ENCODE data around the gene CAPN11.

Gene CAPN11

DNA sequence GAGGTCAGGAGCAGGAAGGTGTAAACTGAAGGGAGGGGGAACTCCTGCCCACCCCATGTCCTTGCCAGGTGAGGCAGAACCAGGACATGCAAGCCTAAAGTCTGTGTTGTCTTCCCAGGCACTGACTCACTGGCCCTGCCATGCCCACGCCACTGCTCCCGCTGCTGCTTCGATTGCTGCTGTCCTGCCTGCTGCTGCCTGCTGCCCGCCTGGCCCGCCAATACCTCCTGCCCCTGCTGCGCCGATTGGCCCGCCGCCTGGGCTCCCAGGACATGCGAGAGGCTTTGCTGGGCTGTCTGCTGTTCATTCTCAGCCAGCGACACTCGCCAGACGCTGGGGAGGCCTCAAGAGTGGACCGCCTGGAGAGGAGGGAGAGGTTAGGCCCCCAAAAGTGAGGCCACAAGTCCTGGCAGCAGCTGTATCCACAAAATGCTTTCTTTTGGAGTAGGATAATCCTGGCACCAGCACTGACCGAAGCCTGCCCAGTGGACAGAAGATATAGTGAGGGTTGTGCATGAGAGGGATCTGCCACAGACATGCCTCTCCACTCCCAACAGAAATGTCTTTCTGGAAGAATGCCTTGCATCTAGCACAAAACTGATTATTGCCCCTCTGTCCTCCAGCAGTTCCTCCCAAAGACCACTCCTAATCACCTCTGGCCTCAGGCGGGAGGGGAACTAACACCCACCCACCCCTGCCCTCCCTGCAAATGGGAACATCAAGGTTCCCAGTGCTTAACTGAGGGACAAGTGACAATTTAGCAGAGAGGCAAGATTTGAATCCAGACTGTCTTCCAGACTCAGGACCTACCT, 58.9 kb downstream of the CAPN11 start:
- no peak for DNase-seq

- no peak for DNase-seq
Observed at GRCh38 chr6:44219053-44219814, 60.6 kb downstream of the CAPN11 start.

GRCh38 chr6:44219815-44220784, 61.5 kb downstream of the CAPN11 start:
- DNase-seq, result no peak

GRCh38 chr6:44220913-44221290, 62.3 kb downstream of the CAPN11 start:
- DNase-seq, result no peak

DNA sequence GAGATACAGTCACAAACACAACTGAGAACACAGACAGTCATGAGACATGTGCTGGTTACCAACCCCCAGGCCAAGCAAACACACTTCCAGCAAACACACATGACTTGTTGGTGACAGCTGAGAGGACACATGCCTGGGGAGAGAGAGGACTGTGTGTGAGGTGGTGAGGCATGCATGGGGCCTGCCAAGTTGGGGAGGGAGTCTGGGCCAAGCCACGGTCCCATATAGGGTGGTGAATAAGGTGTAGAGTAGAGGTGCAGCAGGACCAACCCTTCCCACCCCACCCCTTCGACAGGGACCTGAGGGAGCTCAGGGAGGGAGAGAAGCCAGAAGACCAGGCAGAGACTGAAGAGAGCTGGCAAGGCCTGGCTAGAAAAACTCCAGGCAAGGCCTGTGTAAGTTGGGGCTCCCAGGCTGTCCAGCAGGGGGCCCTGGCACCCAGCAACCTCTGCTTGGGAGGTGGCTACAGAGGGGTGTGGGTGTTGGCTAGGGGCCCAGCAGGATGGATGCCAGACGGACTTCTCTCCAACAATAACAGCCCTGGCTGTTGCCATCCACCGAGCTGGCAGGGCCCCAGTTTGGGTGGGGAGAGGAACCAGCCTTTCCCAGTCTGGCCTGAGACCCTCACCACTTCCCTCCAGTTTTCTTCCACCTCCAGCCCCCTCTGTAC, 62.8 kb downstream of the CAPN11 start:
- DNase-seq, result peak; percentile 62

- DNase-seq, result no peak
Observed at GRCh38 chr6:44221961-44222335, 63.3 kb downstream of the CAPN11 start.

DNA sequence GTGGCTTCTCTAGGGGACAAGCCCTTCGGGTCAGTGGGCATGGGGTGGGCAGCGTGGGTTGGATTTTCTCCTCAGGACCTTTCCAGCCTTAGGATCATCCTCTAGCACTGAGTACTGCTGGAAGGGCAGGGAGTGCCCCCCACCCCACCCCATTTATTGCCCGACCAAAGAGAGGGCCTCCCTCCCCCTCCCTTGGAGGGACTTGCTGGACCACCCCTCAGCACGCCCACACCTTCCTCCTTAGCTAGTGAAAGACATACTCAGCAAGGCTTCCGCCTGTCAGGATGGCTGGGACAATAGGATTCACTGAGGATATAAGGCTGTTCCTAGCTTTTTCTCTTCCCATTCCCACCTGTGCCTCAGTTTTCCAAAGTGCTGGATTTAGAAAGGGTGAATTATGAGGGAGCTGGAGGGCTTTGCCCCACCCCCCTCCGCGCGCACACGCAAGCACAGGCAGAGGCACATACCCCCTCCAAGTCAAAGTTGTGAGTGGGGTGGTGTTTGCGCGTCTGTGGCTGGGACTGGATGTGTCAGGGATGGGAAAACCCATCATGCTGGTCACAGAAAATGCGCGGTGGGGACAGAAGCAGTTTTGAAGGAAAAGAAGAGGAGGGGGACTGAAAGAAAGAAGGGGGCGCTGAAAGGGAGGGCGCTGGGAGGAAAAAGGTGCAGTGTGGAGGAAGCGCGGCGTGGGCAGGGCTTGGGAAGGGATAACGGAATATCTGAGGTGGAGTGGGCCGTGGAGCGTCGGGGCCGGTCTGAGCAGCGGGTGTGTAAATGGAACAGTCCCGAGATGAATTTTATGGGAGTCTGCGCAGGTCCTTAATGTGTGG, 64.1 kb downstream of the CAPN11 start:
- DNase-seq, result peak; percentile 19

- peak; percentile 88 for DNase-seq
Observed at GRCh38 chr6:44223319-44224028, 64.9 kb downstream of the CAPN11 start, which contains the start of gene SLC29A1. Gene SLC29A1 (plus strand): TSS chr6:44223595. CDS start chr6:44227314, 3,719 bp downstream.

DNA sequence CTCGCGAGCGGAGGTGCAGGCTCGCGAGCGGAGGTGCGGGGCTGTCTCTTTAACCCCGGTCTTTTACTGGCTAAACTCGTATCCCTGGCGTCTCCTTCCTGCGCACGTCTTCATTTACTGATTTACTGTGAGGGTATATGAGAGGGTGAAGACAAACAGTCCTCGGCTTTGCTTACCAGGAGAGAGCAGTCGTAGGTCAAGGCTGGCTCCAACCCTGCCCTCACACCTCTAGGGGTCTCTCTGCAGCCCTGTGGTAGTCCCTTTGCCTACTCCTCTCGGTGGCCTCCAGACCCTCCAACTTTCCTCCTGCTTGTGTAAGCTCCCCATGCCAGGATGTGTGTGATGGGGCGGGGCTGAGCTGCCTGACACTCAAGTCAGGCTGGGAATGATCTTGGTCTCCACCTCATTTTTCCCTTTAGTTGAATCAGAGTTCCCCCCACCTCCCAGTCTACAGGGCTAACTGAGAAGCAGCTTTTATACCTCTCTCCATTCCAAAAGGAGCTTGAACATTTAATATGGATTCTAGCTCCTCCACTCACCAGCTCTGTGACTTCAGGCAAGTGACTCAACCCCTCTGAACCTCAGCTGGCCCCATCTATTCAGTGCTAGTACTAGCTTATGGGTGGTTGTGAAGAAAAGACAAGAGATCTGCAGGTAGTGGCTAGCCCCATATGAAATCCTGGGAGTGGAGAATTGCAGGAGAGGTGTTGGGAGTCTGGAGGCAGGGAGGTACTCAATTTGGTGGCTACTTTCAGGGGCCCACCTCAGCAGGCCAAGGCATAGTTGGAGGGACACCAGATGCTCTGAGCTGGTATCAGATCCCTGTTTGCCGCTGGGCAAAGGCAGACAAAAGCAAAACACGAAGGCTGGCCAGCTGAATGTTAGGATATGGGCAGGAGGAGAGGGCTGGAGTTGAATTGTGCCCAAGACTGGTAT, 65.7 kb downstream of the CAPN11 start:
- DNase-seq, result no peak

DNA sequence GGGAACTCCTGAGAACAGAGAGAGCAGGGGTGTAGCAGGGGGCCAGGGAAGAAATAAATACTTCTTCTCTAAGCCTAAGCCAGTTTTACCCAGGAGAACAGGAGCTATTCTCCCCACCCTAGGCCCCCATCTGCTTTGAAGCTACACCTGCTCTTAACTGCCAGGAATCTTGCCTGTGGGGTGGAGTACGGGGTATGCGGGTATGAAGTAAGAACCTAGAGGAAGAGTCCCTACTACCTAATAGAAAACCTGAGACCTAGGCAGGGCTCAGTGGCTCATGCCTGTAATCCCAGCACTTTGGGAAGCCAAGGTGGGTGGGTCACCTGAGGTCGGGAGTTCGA, 66.3 kb downstream of the CAPN11 start:
- DNase-seq, result no peak

GRCh38 chr6:44225579-44226325, 67.1 kb downstream of the CAPN11 start:
- no peak for DNase-seq

GRCh38 chr6:44226368-44227147, 67.9 kb downstream of the CAPN11 start:
- DNase-seq, result no peak

DNA sequence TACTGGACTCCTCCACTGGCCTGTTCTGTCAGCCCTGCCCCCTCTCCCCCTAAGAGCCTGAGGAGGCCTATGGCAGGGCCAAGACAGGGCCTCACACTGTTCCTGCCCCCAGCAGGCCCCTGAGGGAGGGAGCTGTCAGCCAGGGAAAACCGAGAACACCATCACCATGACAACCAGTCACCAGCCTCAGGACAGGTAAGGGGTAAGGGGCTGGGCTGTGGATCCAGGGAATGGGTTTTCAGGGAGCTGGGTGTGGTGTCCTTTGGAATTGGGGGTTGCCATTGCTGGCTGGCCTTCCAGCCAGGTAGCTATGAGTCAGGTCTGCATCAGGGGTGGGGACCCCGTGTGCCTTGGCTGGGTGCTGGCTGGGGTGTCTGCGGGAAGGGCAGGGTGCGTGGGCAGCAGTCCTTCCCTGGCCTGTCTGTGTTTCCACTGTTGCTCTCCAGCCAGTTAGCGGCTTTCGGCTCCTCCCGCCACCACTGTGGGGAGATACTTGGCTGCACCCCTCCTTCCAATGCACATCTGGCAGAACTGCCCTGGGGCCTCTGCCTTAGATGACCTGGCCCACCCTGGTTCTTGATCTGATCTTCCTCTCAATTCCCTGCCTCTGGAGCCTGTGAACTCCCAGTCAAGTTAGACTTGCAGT, 68.7 kb downstream of the CAPN11 start:
- DNase-seq, result no peak

DNA sequence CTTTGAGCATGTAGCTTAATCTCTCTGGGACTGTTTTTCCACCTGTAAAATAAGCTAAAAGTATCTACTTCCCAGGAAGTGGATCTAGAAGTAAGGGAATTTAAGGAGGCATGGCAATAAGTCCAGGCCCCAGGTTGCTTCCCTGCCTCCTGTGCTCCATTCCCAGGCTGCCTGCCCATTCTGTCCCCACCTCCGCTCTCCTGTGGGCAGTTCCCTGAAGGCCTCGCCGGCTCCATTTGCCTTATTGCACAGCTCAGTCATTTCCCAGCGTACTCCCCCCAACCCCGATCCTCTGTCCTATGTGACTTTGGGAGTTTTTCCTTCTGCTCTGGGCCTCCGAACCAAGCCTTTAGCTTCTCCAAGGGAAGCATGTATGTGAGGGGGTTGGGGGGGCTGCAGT, 69.4 kb downstream of the CAPN11 start:
- DNase-seq, result no peak

DNA sequence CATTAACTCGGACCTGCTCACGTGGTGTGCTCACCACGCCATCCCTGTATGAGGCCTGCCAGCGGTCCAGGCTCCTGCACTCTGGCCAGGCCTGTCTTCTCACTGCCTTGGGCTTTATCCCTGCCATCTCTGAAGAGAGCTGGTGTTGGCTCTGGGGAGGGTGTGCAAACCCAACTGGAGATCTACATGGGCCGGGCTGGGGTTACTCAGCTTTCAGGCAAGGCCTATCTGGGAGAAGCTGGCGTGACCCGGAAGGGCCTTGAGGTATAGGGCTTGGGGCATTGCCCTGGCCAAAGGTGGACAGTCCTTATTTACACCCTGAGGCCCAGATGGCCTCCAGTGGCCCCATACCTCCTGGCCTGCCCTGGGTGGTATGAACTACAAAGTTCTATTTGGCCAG, 69.8 kb downstream of the CAPN11 start:
- DNase-seq, result no peak

GRCh38 chr6:44228836-44229235, 70.2 kb downstream of the CAPN11 start:
- no peak for DNase-seq

DNA sequence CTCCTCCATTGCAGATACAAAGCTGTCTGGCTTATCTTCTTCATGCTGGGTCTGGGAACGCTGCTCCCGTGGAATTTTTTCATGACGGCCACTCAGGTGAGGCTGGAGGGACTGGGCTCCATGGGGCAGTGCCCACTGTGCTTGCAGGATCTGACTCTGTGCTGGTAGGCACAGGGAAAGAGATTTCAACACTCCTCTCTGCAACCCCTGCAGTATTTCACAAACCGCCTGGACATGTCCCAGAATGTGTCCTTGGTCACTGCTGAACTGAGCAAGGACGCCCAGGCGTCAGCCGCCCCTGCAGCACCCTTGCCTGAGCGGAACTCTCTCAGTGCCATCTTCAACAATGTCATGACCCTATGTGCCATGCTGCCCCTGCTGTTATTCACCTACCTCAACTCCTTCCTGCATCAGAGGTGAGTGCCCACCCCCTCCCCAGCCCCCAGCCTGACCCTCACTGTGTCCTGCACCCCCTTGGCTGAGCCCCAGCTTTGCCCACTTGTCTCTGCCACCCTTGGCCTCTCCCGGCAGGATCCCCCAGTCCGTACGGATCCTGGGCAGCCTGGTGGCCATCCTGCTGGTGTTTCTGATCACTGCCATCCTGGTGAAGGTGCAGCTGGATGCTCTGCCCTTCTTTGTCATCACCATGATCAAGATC, 70.9 kb downstream of the CAPN11 start:
- no peak for DNase-seq

Measured in stimulated activated CD4-positive, alpha-beta T cell treated with anti-CD3 and anti-CD28 coated beads, Interleukin-12 subunit alpha, Interleukin-12 subunit beta, amount 100 ng/mL, for 4 hours (primary cell).